ENCODE results near the gene SH3PXD2B. TPM values are rescaled to one million over a fixed set of nuclear protein-coding genes. Genes with fewer than 3 reads are reported as not detected.

The SH3PXD2B gene
- total RNA-seq (2012; rRNA removed) (7.8 and 8.2 TPM in 2 replicates), polyA plus RNA-seq (2012; rRNA removed) (14.4 and 15.0 TPM in 2 replicates), Bru-seq, nascent RNA (percentile 87 among the genes with signal in this experiment), BruChase-seq, experiment 1, labeled RNA remaining after a 6-hour chase (percentile 88 among the genes with signal in this experiment), BruChase-seq, experiment 2, labeled RNA remaining after a 2-hour chase (percentile 88 among the genes with signal in this experiment)
- 6.6 and 11.4 TPM in 2 replicates for polyA plus RNA-seq (2012; cell fraction: cytosol; rRNA removed)
- polyA plus RNA-seq (2012; cell fraction: nucleus; rRNA removed; ENCODE audit: low replicate concordance): 16.7 and 24.7 TPM in 2 replicates
- long read RNA-seq, full-length matches to known transcripts: 2 of 10 reads
- long read RNA-seq, partial matches to known transcripts: 0 of 10 reads
- long read RNA-seq, other reads (novel, unspliced or antisense): 8 of 10 reads

DNA sequence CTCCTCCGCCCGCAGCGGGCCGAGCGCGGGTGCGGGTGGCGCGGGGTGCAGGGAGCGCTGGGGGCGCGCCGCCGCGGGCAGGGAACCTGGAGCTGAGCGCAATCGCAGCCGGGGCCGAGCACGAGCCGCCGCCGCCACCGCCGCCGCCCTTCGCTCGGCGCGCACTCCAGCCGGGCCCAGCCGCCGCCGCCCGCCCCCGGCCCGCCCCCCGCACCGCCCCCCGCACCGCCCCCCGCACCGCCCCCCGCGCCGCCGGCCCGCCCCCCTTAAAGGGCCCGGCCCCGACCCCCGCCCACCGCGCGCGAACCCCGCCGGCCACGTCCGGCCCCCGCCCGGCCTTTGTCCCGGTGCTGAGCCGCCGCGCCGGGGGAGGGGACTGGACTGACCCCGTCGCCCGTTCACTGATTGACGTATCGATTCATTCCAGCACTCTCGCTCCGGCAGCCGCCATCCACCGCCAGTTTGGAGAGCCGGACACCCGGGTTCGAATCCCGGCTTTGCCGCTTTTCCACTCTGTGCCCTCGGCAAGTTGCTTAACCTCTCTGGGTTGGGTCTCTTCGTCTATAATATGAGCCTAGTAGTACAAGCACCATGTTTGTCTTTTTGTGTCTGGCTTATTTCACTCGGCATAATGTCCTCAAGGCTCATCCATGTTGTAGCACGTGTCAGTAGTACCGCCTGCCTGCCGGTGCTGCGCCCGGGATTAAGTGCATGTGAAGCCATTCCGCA, at the start of gene SH3PXD2B:
Gene SH3PXD2B, minus strand, starts transcription at position 168 of the 729 bp plus-strand sequence. CDS start 173 bp downstream, outside the sequence.
- H3K27me3 ChIP-seq (ENCODE audit: control insufficient read depth, insufficient read depth, low read length): no peaks in the 10 kb centered on the region
- peak within 1 kb of the TSS; percentile 95 for H2AK9ac ChIP-seq (replicated peaks; ENCODE audit: low read depth, low read length, poor library complexity)
- peak within 1 kb of the TSS; percentile 77; the same call in 1 of the 3 replicates for H2BK15ac ChIP-seq (ENCODE audit: low read depth, low read length)
- H4K5ac ChIP-seq (ENCODE audit: low read depth, low read length): peak within 1 kb of the TSS; percentile 81
- H3K56ac ChIP-seq (ENCODE audit: extremely low read depth, insufficient read depth, low read length): peak within 1 kb of the TSS; percentile 91
- H2BK120ac ChIP-seq (ENCODE audit: low read depth, low read length): peak within 1 kb of the TSS; percentile 81
- H3K27ac ChIP-seq (ENCODE audit: insufficient read depth, low read length): peak within 1 kb of the TSS; percentile 98
- H2BK20ac ChIP-seq (ENCODE audit: low read depth, low read length): peak within 1 kb of the TSS; percentile 72
- no TSS peak for BruUV-seq (replicated peaks)
- peak within 1 kb of the TSS; percentile 91 for H2AK5ac ChIP-seq (ENCODE audit: low read depth, low read length)
- peaks cover 37% of the 10 kb centered on the region for H4K20me1 ChIP-seq (ENCODE audit: insufficient read depth, low read length)
- H4K8ac ChIP-seq (ENCODE audit: low read depth in 2 of 2, low read length in 2 of 2): peak within 1 kb of the TSS; percentile 83 to 91
- peak within 1 kb of the TSS; percentile 94 for H3K14ac ChIP-seq (replicated peaks; ENCODE audit: low read depth, low read length)
- H3K4me2 ChIP-seq (ENCODE audit: low read depth, low read length): peak within 1 kb of the TSS; percentile 96
- peak within 1 kb of the TSS; percentile 85 for H3K9ac ChIP-seq (ENCODE audit: low read depth, low read length)
- no peak for DNase-seq
- H3K9me3 ChIP-seq (ENCODE audit: control insufficient read depth, insufficient read depth, low read length): no peaks in the 10 kb centered on the region
- peak within 1 kb of the TSS; percentile 86 for H3K23ac ChIP-seq (ENCODE audit: low read depth, low read length)
- H3K4ac ChIP-seq (ENCODE audit: low read depth, low read length): peak within 1 kb of the TSS; percentile 96
- intact Hi-C loops (cut with micrococcal nuclease) (loop anchor here (5.0 to 10.0 kb wide), 4 partner anchors 42 to 350 kb away; no protein-coding TSS in a partner anchor), in situ Hi-C loops (cut with MboI; ENCODE audit: low sequenced_read_pairs) (no loop called here), dilution Hi-C loops (cut with HindIII; ENCODE audit: low sequenced_read_pairs, unreplicated experiment) (no loop called here)
- H3K9me1 ChIP-seq (ENCODE audit: insufficient read depth, low read length): peaks cover 21% of the 10 kb centered on the region
- H3K4me1 ChIP-seq (ENCODE audit: control insufficient read depth, insufficient read depth, low read length): peaks cover 24% of the 10 kb centered on the region
- H3K36me3 ChIP-seq (ENCODE audit: control insufficient read depth, insufficient read depth, low read length): 0 out of 2 replicates have a peak, but pooled peaks cover 5% of the 10 kb centered on the region
- WGBS, 2 experiments (ENCODE audit: extremely low coverage in 2 of 2, insufficient read length in 1 of 2): 6% methylated on average over 42 of the region's 89 CpGs; no CpG with 5 or more reads in 1 of the 2 experiments
- peak within 1 kb of the TSS; percentile 93 for H2AFZ ChIP-seq (replicated peaks; ENCODE audit: low read length, poor library complexity)
- no peak for TF ChIP-seq RCOR1 (IDR thresholded peaks at IDR 0.05; ENCODE audit: insufficient replicate concordance, low read length)
- TF ChIP-seq NFE2L2 (IDR thresholded peaks at IDR 0.05; ENCODE audit: low read depth, low read length): no peak
- no peak for TF ChIP-seq RFX5 (IDR thresholded peaks at IDR 0.05; ENCODE audit: low read depth, low read length)
- no peak for TF ChIP-seq FOS (IDR thresholded peaks at IDR 0.05; ENCODE audit: low read depth, low read length)
- TF ChIP-seq POLR2A (IDR thresholded peaks at IDR 0.05; ENCODE audit: low read depth, low read length): peak; percentile 24; the same call in 1 of the 2 replicates
- peaks cover 21 to 48% of the 10 kb centered on the region in 2 experiments; a peak in 3 of 4 replicates for H3K79me1 ChIP-seq (ENCODE audit: low read depth in 1 of 2, low read length in 2 of 2)
- peak within 1 kb of the TSS; percentile 98 for H3K4me3 ChIP-seq (ENCODE audit: insufficient read depth, low read depth, low read length)
- ChIA-PET CTCF (no interaction called here), POLR2A (ENCODE audit: unreplicated experiment) (no interaction called here)
- H2BK5ac ChIP-seq (ENCODE audit: low read depth, low read length, poor library complexity, severe bottlenecking): peak within 1 kb of the TSS; percentile 77
- H3K18ac ChIP-seq (ENCODE audit: low read depth, low read length): peak within 1 kb of the TSS; percentile 47
- ATAC-seq (ENCODE audit: low read depth): peak; percentile 69
- peak within 1 kb of the TSS; percentile 81 for H4K91ac ChIP-seq (ENCODE audit: insufficient read depth, low read depth, low read length)

Data from IMR-90 (cell line).